Stomach (tissue), 9 donors: ENCODE measurements around the gene CD200. TPM values are rescaled to one million over a fixed set of nuclear protein-coding genes. Genes with fewer than 3 reads are reported as not detected.
A peak's percentile ranks its signal among the peaks of the same experiment; 100 is the strongest.
"Not testable (repeated sequence)": the region's sequence is repeated elsewhere in the genome, so short reads cannot be mapped to it uniquely, and the experiment has no call there.

ENCODE experiments used
- DNase-seq, 2 donors: peaks; one replicate each; pipeline versions ENCODE4 v3.0.0 to v3.0.0-alpha.2; 2013 to 2019
- H3K27ac ChIP-seq, 5 donors: fragments of 200-600 bp in 4 of 5; sonication (generic) in 4 of 5; one replicate each; pipeline ENCODE4 v1.5.1; 2013 to 2019; ENCODE audit warnings: mild to moderate bottlenecking in 1 of 5, moderate library complexity in 1 of 5
- H3K27me3 ChIP-seq, 3 donors: fragments of 200-600 bp; sonication (generic); one replicate each; pipeline ENCODE4 v1.5.1; 2017 to 2019; ENCODE audit warnings: mixed run types in 1 of 3
- H3K36me3 ChIP-seq, 4 donors: fragments of 200-600 bp; sonication (generic); 1 replicate in 3 of 4; 2 replicates in 1 of 4; pipeline ENCODE4 v1.5.1; 2016 to 2019
- H3K4me1 ChIP-seq, 4 donors: fragments of 200-600 bp; sonication (generic); one replicate each; pipeline ENCODE4 v1.5.1; 2016 to 2019
- H3K4me3 ChIP-seq, 4 donors: fragments of 200-600 bp; sonication (generic) in 3 of 4; one replicate each; pipeline ENCODE4 v1.5.1; 2016 to 2019; ENCODE audit warnings: mild to moderate bottlenecking in 1 of 4
- H3K9me3 ChIP-seq, 4 donors: fragments of 200-600 bp; sonication (generic); one replicate each; pipeline ENCODE4 v1.5.1; 2016 to 2019
- CTCF ChIP-seq, 7 experiments: fragments of 450-650 bp in 4 of 7; fragments of 200-600 bp in 3 of 7; sonication (generic) in 3 of 7; IDR thresholded peaks; one replicate each; pipeline ENCODE4 v1.5.1; 2016 to 2019; ENCODE audit warnings: antibody characterized with exemption in 7 of 7, control low read depth in 2 of 7, mild to moderate bottlenecking in 1 of 7
- EP300 ChIP-seq: sonication (generic); formaldehyde crosslinking; IDR thresholded peaks from one replicate; pipeline ENCODE4 v1.6.1; 2017; ENCODE audit warnings: antibody characterized with exemption
- POLR2A ChIP-seq, 4 donors: fragments of 450-650 bp; IDR thresholded peaks; one replicate each; pipeline ENCODE4 v1.6.1; 2016; ENCODE audit warnings: antibody characterized with exemption in 4 of 4, control low read depth in 2 of 4, mild to moderate bottlenecking in 1 of 4, moderate library complexity in 1 of 4
- POLR2AphosphoS5 ChIP-seq, 3 donors: sonication (generic); formaldehyde crosslinking; IDR thresholded peaks; one replicate each; pipeline ENCODE4 v1.6.1; 2016; ENCODE audit warnings: antibody characterized with exemption in 3 of 3
- WGBS, 5 donors: extraction: QIAGEN DNeasy Blood & Tissue Kit in 3 of 5; methylation state at CpG; one replicate each; pipeline versions ENCODE4 v1.1.5 to v1.1.7; 2013 to 2018; 5-methylcytosine and 5-hydroxymethylcytosine counted together
- intact Hi-C: fragments of 100-400 bp; cut with DNase I; formaldehyde crosslinking; loops from one replicate; pipeline ENCODE4 v1.15.1; 2023; ENCODE audit warnings: low total_unique reads
- polyA plus RNA-seq, 3 donors: library from polyadenylated mRNA; stranded (reverse); fragments of 200-250 nt; gene quantifications; one replicate each; pipeline ENCODE4 v1.2.3, GENCODE V29; 2013
- total RNA-seq, 5 donors: library from RNA; depleted of rRNA; stranded (reverse); fragments of >200 nt; gene quantifications; one replicate each; pipeline versions ENCODE4 v1.1.0 to v1.2.3, GENCODE V29; 2014 to 2016
- donor health status: healthy with polysubstance abuse.
- donor health status: Bipolar disorder and iron deficiency.
- donor health status: healthy.

CD200 gene
- total and polyA plus RNA-seq, 8 donors: 2.2 to 50.0 (median 5.0) TPM

GRCh38 chr3:112376241-112376911 lies 43.4 kb downstream of the CD200 start:
- H3K4me3 ChIP-seq: no peak overlapping the region
- peak in 1 of 2 donors; percentile 38 for DNase-seq
- H3K27ac ChIP-seq: peak overlapping the region in 1 of 5 donors; percentile 9
- H3K27me3 ChIP-seq: no peaks in the 10 kb centered on the region
- no peak for TF ChIP-seq POLR2AphosphoS5 (IDR thresholded peaks at IDR 0.05)
- TF ChIP-seq POLR2A (IDR thresholded peaks at IDR 0.05): no peak
- TF ChIP-seq EP300: no peak
- no peak for TF ChIP-seq CTCF (IDR thresholded peaks at IDR 0.05)
- peaks cover 0 to 36% (median 7%) of the 10 kb centered on the region in 4 donors for H3K4me1 ChIP-seq
- H3K9me3 ChIP-seq: no peaks in the 10 kb centered on the region
- H3K36me3 ChIP-seq: no peaks in the 10 kb centered on the region
- intact Hi-C loops: no loop called here
- 55 to 92% (median 69%) methylated on average over 5 of the region's 5 CpGs for whole genome bisulfite sequencing, 5 donors

- Histone ChIP-seq H3K36me3 (no peaks in the 10 kb centered on the region), H3K9me3 (no peaks in the 10 kb centered on the region), H3K4me1 (peaks cover 0 to 36% (median 7%) of the 10 kb centered on the region in 4 donors), H3K27me3 (no peaks in the 10 kb centered on the region), H3K27ac (peak overlapping the region in 1 of 5 donors; percentile 9), H3K4me3 (no peak overlapping the region)
- WGBS, 5 donors: 26 to 68% (median 51%) methylated on average over 1 of the region's 1 CpG
- DNase-seq: peak in 1 of 2 donors; percentile 35
- intact Hi-C loops: no loop called here
- TF ChIP-seq EP300: no peak
- TF ChIP-seq POLR2AphosphoS5 (IDR thresholded peaks at IDR 0.05): peak in 1 of 3 donors; percentile 32
Observed at GRCh38 chr3:112376992-112377391, 44.0 kb downstream of the CD200 start.

GRCh38 chr3:112377568-112378071 lies 44.7 kb downstream of the CD200 start:
- intact Hi-C loops: no loop called here
- 56 to 71% (median 65%) methylated on average over 4 of the region's 4 CpGs for WGBS, 5 donors

GRCh38 chr3:112378347-112378746 lies 45.4 kb downstream of the CD200 start:
- 73 to 84% (median 77%) methylated on average over 4 of the region's 4 CpGs for WGBS, 5 donors
- intact Hi-C loops, DNase-seq, H3K4me3 ChIP-seq, H3K27me3 ChIP-seq, H3K9me3 ChIP-seq, H3K36me3 ChIP-seq: not testable (repeated sequence)
- Histone ChIP-seq H3K27ac (peak overlapping the region in 1 of 5 donors; percentile 33), H3K4me1 (peaks cover 0 to 36% (median 7%) of the 10 kb centered on the region in 4 donors)

More at GRCh38 chr3:112377568-112378071, 44.7 kb downstream of the CD200 start:
- Histone ChIP-seq H3K4me3 (no peak overlapping the region), H3K36me3 (no peaks in the 10 kb centered on the region), H3K27ac (no peak overlapping the region), H3K9me3 (no peaks in the 10 kb centered on the region), H3K4me1 (peaks cover 0 to 36% (median 7%) of the 10 kb centered on the region in 4 donors), H3K27me3 (no peaks in the 10 kb centered on the region)
- DNase-seq: peak in 1 of 2 donors; percentile 14
- TF ChIP-seq POLR2AphosphoS5 (IDR thresholded peaks at IDR 0.05) (no peak), EP300 (no peak), POLR2A (IDR thresholded peaks at IDR 0.05) (no peak), CTCF (IDR thresholded peaks at IDR 0.05) (no peak)

- no peak for TF ChIP-seq EP300
- no peak for TF ChIP-seq POLR2AphosphoS5 (IDR thresholded peaks at IDR 0.05)
- no peak for TF ChIP-seq POLR2A (IDR thresholded peaks at IDR 0.05)
- TF ChIP-seq CTCF (IDR thresholded peaks at IDR 0.05): no peak
- Histone ChIP-seq H3K36me3 (no peaks in the 10 kb centered on the region), H3K9me3 (no peaks in the 10 kb centered on the region), H3K4me1 (peaks cover 0 to 36% (median 7%) of the 10 kb centered on the region in 4 donors), H3K27ac (peak overlapping the region in 1 of 5 donors; percentile 33), H3K27me3 (no peaks in the 10 kb centered on the region), H3K4me3 (no peak overlapping the region)
- 73 to 84% (median 80%) methylated on average over 7 of the region's 7 CpGs for WGBS, 5 donors
- DNase-seq: peak in 1 of 2 donors; percentile 32
- intact Hi-C loops: no loop called here
Observed at GRCh38 chr3:112379020-112379690, 46.2 kb downstream of the CD200 start.
